ENCODE measurements around the gene GJD2. TPM values are rescaled to one million over a fixed set of nuclear protein-coding genes. Genes with fewer than 3 reads are reported as not detected.

Gene GJD2
- total and polyA plus RNA-seq, 3 experiments from 2014 or later: not detected

- H3K27me3 Mint-ChIP-seq: peaks cover 11 to 33% of the 10 kb centered on the region in 2 donors
- H3K9me3 Mint-ChIP-seq: peaks cover 0 to 11% (median 9%) of the 10 kb centered on the region in 5 donors
Measured at GRCh38 chr15:34783431-34783830, 28.6 kb upstream of the GJD2 start.

GRCh38 chr15:34782901-34783300 lies 28.1 kb upstream of the GJD2 start:
- Mint-ChIP-seq H3K4me1 (no peaks in the 10 kb centered on the region), H3K4me3 (no peak overlapping the region), H3K27ac (no peak overlapping the region), H3K36me3 (no peaks in the 10 kb centered on the region), H3K27me3 (peaks cover 11 to 33% of the 10 kb centered on the region in 2 donors), H3K9me3 (peaks cover 0 to 11% (median 9%) of the 10 kb centered on the region in 5 donors)
- Histone ChIP-seq H3K9me3 (ENCODE audit: low read length) (no peaks in the 10 kb centered on the region), H3K27me3 (ENCODE audit: insufficient read depth, low read length, poor library complexity, severe bottlenecking) (no peaks in the 10 kb centered on the region), H3K27ac (ENCODE audit: low read depth, low read length) (no peak overlapping the region), H3K4me3 (ENCODE audit: low read length) (no peak overlapping the region), H3K36me3 (ENCODE audit: insufficient read depth, low read length) (no peaks in the 10 kb centered on the region), H3K4me1 (ENCODE audit: insufficient read depth, low read length) (no peaks in the 10 kb centered on the region)
- ChIA-PET POLR2A (no interaction called here), CTCF (no interaction called here)
- DNase-seq: no peak

More at GRCh38 chr15:34783431-34783830, 28.6 kb upstream of the GJD2 start:
- no peaks in the 10 kb centered on the region for H3K9me3 ChIP-seq (ENCODE audit: low read length)
- POLR2A ChIA-PET: no interaction called here
- H3K27me3 ChIP-seq (ENCODE audit: insufficient read depth, low read length, poor library complexity, severe bottlenecking): no peaks in the 10 kb centered on the region
- no peak for DNase-seq
- CTCF ChIA-PET: no interaction called here
- no peak overlapping the region for H3K27ac ChIP-seq (ENCODE audit: low read depth, low read length)
- Mint-ChIP-seq H3K4me1 (no peaks in the 10 kb centered on the region), H3K4me3 (no peak overlapping the region), H3K36me3 (no peaks in the 10 kb centered on the region), H3K27ac (no peak overlapping the region)
- no peak overlapping the region for H3K4me3 ChIP-seq (ENCODE audit: low read length)
- no peaks in the 10 kb centered on the region for H3K36me3 ChIP-seq (ENCODE audit: insufficient read depth, low read length)
- no peaks in the 10 kb centered on the region for H3K4me1 ChIP-seq (ENCODE audit: insufficient read depth, low read length)

DNA sequence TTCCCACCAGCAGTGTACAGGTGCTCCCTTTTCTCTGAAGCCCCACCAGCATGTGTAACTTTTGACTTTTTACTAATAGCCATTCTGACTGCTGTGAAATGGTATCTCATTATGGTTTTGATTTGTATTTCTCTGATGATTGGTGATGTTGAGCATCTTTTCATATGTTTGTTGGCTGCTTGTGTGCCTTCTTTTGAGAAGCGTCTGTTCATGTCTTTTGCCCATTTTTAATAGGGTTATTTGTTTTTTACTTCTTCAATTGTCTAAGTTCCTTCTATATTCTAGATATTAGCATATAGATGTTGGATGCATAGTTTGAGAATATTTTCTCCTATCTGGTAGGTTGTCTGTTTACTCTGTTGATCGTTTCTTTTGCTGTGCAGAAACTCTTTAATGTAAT lies 25.9 kb upstream of the GJD2 start:
- Mint-ChIP-seq H3K4me3 (no peak overlapping the region), H3K4me1 (no peaks in the 10 kb centered on the region), H3K36me3 (no peaks in the 10 kb centered on the region), H3K27ac (no peak overlapping the region), H3K27me3 (peaks cover 8 to 24% of the 10 kb centered on the region in 2 donors), H3K9me3 (peaks cover 0 to 11% (median 9%) of the 10 kb centered on the region in 5 donors)
- ChIA-PET CTCF (interaction anchor here (0.7 kb wide), 1 partner anchor 9 kb away, joined by 3 read pairs; no protein-coding TSS in a partner anchor), POLR2A (no interaction called here)
- Histone ChIP-seq H3K4me3 (ENCODE audit: low read length) (no peak overlapping the region), H3K27ac (ENCODE audit: low read depth, low read length) (no peak overlapping the region), H3K27me3 (ENCODE audit: insufficient read depth, low read length, poor library complexity, severe bottlenecking) (no peaks in the 10 kb centered on the region), H3K4me1 (ENCODE audit: insufficient read depth, low read length) (no peaks in the 10 kb centered on the region), H3K9me3 (ENCODE audit: low read length) (no peaks in the 10 kb centered on the region), H3K36me3 (ENCODE audit: insufficient read depth, low read length) (no peaks in the 10 kb centered on the region)
- DNase-seq: no peak

GRCh38 chr15:34776606-34777105 lies 21.9 kb upstream of the GJD2 start:
- Mint-ChIP-seq H3K9me3 (peaks cover 0 to 9% (median 3%) of the 10 kb centered on the region in 5 donors), H3K4me3 (no peak overlapping the region), H3K4me1 (no peaks in the 10 kb centered on the region), H3K36me3 (no peaks in the 10 kb centered on the region), H3K27me3 (peaks cover 0 to 16% of the 10 kb centered on the region in 2 donors), H3K27ac (no peak overlapping the region)
- no peaks in the 10 kb centered on the region for H3K36me3 ChIP-seq (ENCODE audit: insufficient read depth, low read length)
- no peaks in the 10 kb centered on the region for H3K9me3 ChIP-seq (ENCODE audit: low read length)
- DNase-seq: no peak
- H3K27ac ChIP-seq (ENCODE audit: low read depth, low read length): no peak overlapping the region
- ChIA-PET POLR2A (no interaction called here), CTCF (no interaction called here)
- no peak overlapping the region for H3K4me3 ChIP-seq (ENCODE audit: low read length)
- no peaks in the 10 kb centered on the region for H3K27me3 ChIP-seq (ENCODE audit: insufficient read depth, low read length, poor library complexity, severe bottlenecking)
- H3K4me1 ChIP-seq (ENCODE audit: insufficient read depth, low read length): no peaks in the 10 kb centered on the region

- Histone ChIP-seq H3K4me1 (ENCODE audit: insufficient read depth, low read length) (no peaks in the 10 kb centered on the region), H3K9me3 (ENCODE audit: low read length) (no peaks in the 10 kb centered on the region), H3K27me3 (ENCODE audit: insufficient read depth, low read length, poor library complexity, severe bottlenecking) (no peaks in the 10 kb centered on the region), H3K4me3 (ENCODE audit: low read length) (no peak overlapping the region), H3K36me3 (ENCODE audit: insufficient read depth, low read length) (no peaks in the 10 kb centered on the region), H3K27ac (ENCODE audit: low read depth, low read length) (no peak overlapping the region)
- CTCF ChIA-PET: no interaction called here
- Mint-ChIP-seq H3K4me3 (no peak overlapping the region), H3K27me3 (peaks cover 5 to 30% of the 10 kb centered on the region in 2 donors), H3K36me3 (no peaks in the 10 kb centered on the region), H3K9me3 (peaks cover 0 to 2% (median 0%) of the 10 kb centered on the region in 5 donors), H3K4me1 (no peaks in the 10 kb centered on the region), H3K27ac (no peak overlapping the region)
- DNase-seq: no peak
- POLR2A ChIA-PET: no interaction called here
Measured at GRCh38 chr15:34773917-34774316, 19.1 kb upstream of the GJD2 start.

- no peaks in the 10 kb centered on the region for H3K36me3 ChIP-seq (ENCODE audit: insufficient read depth, low read length)
- DNase-seq: no peak
- H3K9me3 Mint-ChIP-seq: peaks cover 0 to 2% (median 0%) of the 10 kb centered on the region in 5 donors
- H3K9me3 ChIP-seq (ENCODE audit: low read length): no peaks in the 10 kb centered on the region
- no peak overlapping the region for H3K27ac ChIP-seq (ENCODE audit: low read depth, low read length)
- H3K4me1 Mint-ChIP-seq: no peaks in the 10 kb centered on the region
- no peak overlapping the region for H3K27ac Mint-ChIP-seq
- no peaks in the 10 kb centered on the region for H3K36me3 Mint-ChIP-seq
- ChIA-PET CTCF (no interaction called here), POLR2A (no interaction called here)
- H3K27me3 ChIP-seq (ENCODE audit: insufficient read depth, low read length, poor library complexity, severe bottlenecking): no peaks in the 10 kb centered on the region
- H3K4me3 ChIP-seq (ENCODE audit: low read length): no peak overlapping the region
- no peaks in the 10 kb centered on the region for H3K4me1 ChIP-seq (ENCODE audit: insufficient read depth, low read length)
- H3K27me3 Mint-ChIP-seq: peaks cover 5 to 30% of the 10 kb centered on the region in 2 donors
- no peak overlapping the region for H3K4me3 Mint-ChIP-seq
Measured at GRCh38 chr15:34773013-34773412, 18.2 kb upstream of the GJD2 start.

GRCh38 chr15:34772312-34772711 lies 17.5 kb upstream of the GJD2 start:
- Histone ChIP-seq H3K27ac (ENCODE audit: low read depth, low read length) (no peak overlapping the region), H3K36me3 (ENCODE audit: insufficient read depth, low read length) (no peaks in the 10 kb centered on the region), H3K4me1 (ENCODE audit: insufficient read depth, low read length) (no peaks in the 10 kb centered on the region), H3K4me3 (ENCODE audit: low read length) (no peak overlapping the region), H3K27me3 (ENCODE audit: insufficient read depth, low read length, poor library complexity, severe bottlenecking) (no peaks in the 10 kb centered on the region), H3K9me3 (ENCODE audit: low read length) (no peaks in the 10 kb centered on the region)
- ChIA-PET CTCF (no interaction called here), POLR2A (no interaction called here)
- Mint-ChIP-seq H3K36me3 (no peaks in the 10 kb centered on the region), H3K27me3 (peaks cover 5 to 30% of the 10 kb centered on the region in 2 donors), H3K9me3 (peaks cover 0 to 2% (median 0%) of the 10 kb centered on the region in 5 donors), H3K4me3 (no peak overlapping the region), H3K4me1 (no peaks in the 10 kb centered on the region), H3K27ac (no peak overlapping the region)
- no peak for DNase-seq

DNA sequence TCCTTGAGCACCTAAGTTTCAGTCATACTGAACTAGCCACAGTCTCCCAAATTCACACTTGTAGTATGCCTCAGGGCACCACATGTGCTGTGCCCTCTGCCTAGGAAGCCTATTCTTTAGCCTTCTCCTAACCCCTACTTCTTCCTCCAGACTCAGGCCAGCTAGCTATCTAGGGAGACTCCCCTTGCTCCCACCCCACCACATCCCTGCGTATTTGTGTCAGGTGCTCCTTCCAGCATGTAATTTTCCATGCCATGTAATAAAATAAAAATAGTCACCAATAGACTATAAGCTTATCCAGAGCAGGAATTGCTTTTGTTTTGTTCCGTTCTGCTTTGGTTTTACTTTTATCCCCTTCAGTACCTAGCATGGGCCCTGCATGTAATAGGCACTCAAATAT lies 14.9 kb upstream of the GJD2 start:
- H3K36me3 Mint-ChIP-seq: no peaks in the 10 kb centered on the region
- POLR2A ChIA-PET: no interaction called here
- CTCF ChIA-PET: no interaction called here

More for the DNA sequence above, 14.9 kb upstream of the GJD2 start:
- H3K4me3 Mint-ChIP-seq: no peak overlapping the region
- peaks cover 0 to 2% (median 0%) of the 10 kb centered on the region in 5 donors for H3K9me3 Mint-ChIP-seq
- H3K4me1 Mint-ChIP-seq: no peaks in the 10 kb centered on the region
- Histone ChIP-seq H3K27ac (ENCODE audit: low read depth, low read length) (no peak overlapping the region), H3K36me3 (ENCODE audit: insufficient read depth, low read length) (no peaks in the 10 kb centered on the region), H3K9me3 (ENCODE audit: low read length) (no peaks in the 10 kb centered on the region), H3K27me3 (ENCODE audit: insufficient read depth, low read length, poor library complexity, severe bottlenecking) (no peaks in the 10 kb centered on the region), H3K4me1 (ENCODE audit: insufficient read depth, low read length) (no peaks in the 10 kb centered on the region), H3K4me3 (ENCODE audit: low read length) (no peak overlapping the region)
- H3K27me3 Mint-ChIP-seq: peaks cover 5 to 26% of the 10 kb centered on the region in 2 donors
- no peak for DNase-seq
- H3K27ac Mint-ChIP-seq: no peak overlapping the region
